GM21447 (cell line): ENCODE data around the gene IRF2.

Source experiments
- ATAC-seq: cut with Tn5 transposase; IDR thresholded peaks from one replicate; pipeline ENCODE4 v1.9.1; 2021; ENCODE audit not compliant: unreplicated experiment

Gene IRF2

GRCh38 chr4:184475096-184475461 lies 729 bp upstream of the IRF2 start:
- ATAC-seq = peak; percentile 8

- no peak for ATAC-seq
These were observed 669 bp downstream of the IRF2 start for GRCh38 chr4:184473499-184474262.

- ATAC-seq = peak; percentile 19
These were observed 1.5 kb downstream of the IRF2 start for GRCh38 chr4:184472614-184473498.

- ATAC-seq = no peak
These were observed 2.3 kb downstream of the IRF2 start for GRCh38 chr4:184471881-184472613.

GRCh38 chr4:184470785-184471110 lies 3.6 kb downstream of the IRF2 start:
- no peak for ATAC-seq

- ATAC-seq = no peak
These were observed 7.7 kb downstream of the IRF2 start for GRCh38 chr4:184466634-184467033.

- no peak for ATAC-seq
These were observed 9.4 kb downstream of the IRF2 start for GRCh38 chr4:184464759-184465454.

GRCh38 chr4:184463856-184464255 lies 10.5 kb downstream of the IRF2 start:
- no peak for ATAC-seq

GRCh38 chr4:184463158-184463557 lies 11.2 kb downstream of the IRF2 start:
- ATAC-seq = no peak

- no peak for ATAC-seq
These were observed 11.6 kb downstream of the IRF2 start for GRCh38 chr4:184462724-184463123.

GRCh38 chr4:184461711-184462441 lies 12.5 kb downstream of the IRF2 start:
- no peak for ATAC-seq

- ATAC-seq = no peak
These were observed 13.7 kb downstream of the IRF2 start for GRCh38 chr4:184460499-184461285.

- no peak for ATAC-seq
These were observed 14.9 kb downstream of the IRF2 start for GRCh38 chr4:184459413-184459812.

GRCh38 chr4:184457535-184458249 lies 16.7 kb downstream of the IRF2 start:
- ATAC-seq = no peak

GRCh38 chr4:184456337-184456736 lies 18.0 kb downstream of the IRF2 start:
- ATAC-seq = no peak

- ATAC-seq = no peak
These were observed 19.1 kb downstream of the IRF2 start for GRCh38 chr4:184455299-184455698.

GRCh38 chr4:184453365-184454160 lies 20.8 kb downstream of the IRF2 start:
- peak; percentile 79 for ATAC-seq

GRCh38 chr4:184452740-184453139 lies 21.6 kb downstream of the IRF2 start:
- ATAC-seq = no peak
